Measurements from ENCODE around the gene PLCB3. TPM values are rescaled to one million over a fixed set of nuclear protein-coding genes. Genes with fewer than 3 reads are reported as not detected.

Gene PLCB3
- total RNA-seq, 2 experiments from 2014 or later: 4.4 to 4.7 TPM

- CTCF ChIA-PET: interaction anchor here (1.1 to 1.7 kb wide), 2 partner anchors 28 to 71 kb away, joined by 3 to 4 read pairs; no protein-coding TSS in a partner anchor
- H3K27me3 Mint-ChIP-seq (ENCODE audit: low read depth): no peaks in the 10 kb centered on the region
- H3K36me3 Mint-ChIP-seq (ENCODE audit: low read depth): peaks cover 7% of the 10 kb centered on the region
- peaks cover 7% of the 10 kb centered on the region for H3K4me1 Mint-ChIP-seq (ENCODE audit: low read depth)
- no peak overlapping the region for H3K27ac Mint-ChIP-seq
- DNase-seq: no peak
- H3K4me3 Mint-ChIP-seq: no peak overlapping the region
- intact Hi-C loops (cut with micrococcal nuclease): no loop called here
- H3K9me3 Mint-ChIP-seq: no peaks in the 10 kb centered on the region
Measured at GRCh38 chr11:64276653-64277431, 25.5 kb downstream of the PLCB3 start.

GRCh38 chr11:64278576-64279190, 27.4 kb downstream of the PLCB3 start:
- Mint-ChIP-seq H3K27me3 (ENCODE audit: low read depth) (no peaks in the 10 kb centered on the region), H3K27ac (no peak overlapping the region), H3K4me1 (ENCODE audit: low read depth) (peaks cover 7% of the 10 kb centered on the region), H3K36me3 (ENCODE audit: low read depth) (peaks cover 11% of the 10 kb centered on the region), H3K9me3 (no peaks in the 10 kb centered on the region), H3K4me3 (no peak overlapping the region)
- no peak for DNase-seq
- CTCF ChIA-PET: interaction anchor here (0.6 to 1.6 kb wide), 2 partner anchors 23 to 133 kb away, joined by 4 to 5 read pairs; no protein-coding TSS in a partner anchor
- intact Hi-C loops (cut with micrococcal nuclease): no loop called here

DNA sequence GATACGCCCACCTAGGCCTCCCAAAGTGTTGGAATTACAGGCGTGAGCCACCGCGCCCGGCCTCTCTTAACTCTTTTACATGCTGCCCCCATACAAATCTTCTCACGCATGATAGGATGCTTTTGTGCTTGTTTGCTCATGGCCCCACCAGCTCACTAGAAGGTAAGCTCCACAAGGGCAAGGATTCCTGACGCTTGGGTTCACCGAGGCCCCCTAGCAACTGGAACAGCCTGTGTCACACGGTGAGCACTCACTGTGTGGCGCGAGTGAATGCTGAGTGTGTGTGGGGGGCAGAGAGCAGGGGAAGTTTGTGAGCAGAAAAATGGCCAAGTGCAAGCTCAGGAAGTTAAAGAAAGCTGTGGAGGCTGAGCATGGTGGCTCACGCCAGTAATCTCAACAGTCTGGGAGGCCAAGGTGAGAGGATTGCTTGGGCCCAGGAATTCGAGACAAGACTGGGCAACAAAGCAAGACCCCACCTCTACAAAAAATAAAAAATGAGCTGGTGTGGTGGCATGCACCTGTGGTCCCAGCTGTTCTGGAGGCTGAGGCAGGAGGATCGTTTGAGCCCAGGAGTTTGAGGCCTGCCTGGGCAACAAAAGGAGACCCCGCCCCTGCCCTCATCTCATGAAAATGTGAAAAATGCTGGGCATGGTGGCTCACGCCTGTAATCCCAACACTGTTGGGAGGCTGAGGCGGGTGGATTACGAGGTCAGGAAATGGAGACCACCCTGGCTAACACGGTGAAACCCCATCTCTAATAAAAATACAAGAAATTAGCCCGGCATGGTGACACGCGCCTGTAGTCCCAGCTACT, 30.8 kb downstream of the PLCB3 start:
- H3K27ac Mint-ChIP-seq: no peak overlapping the region
- H3K27me3 Mint-ChIP-seq (ENCODE audit: low read depth): no peaks in the 10 kb centered on the region
- peaks cover 17% of the 10 kb centered on the region for H3K4me1 Mint-ChIP-seq (ENCODE audit: low read depth)
- CTCF ChIA-PET: interaction anchor here (0.8 to 1.4 kb wide), 2 partner anchors 18 to 20 kb away, joined by 6 to 8 read pairs; no protein-coding TSS in a partner anchor
- no peaks in the 10 kb centered on the region for H3K9me3 Mint-ChIP-seq
- intact Hi-C loops (cut with micrococcal nuclease): no loop called here
- no peak for DNase-seq
- H3K4me3 Mint-ChIP-seq: no peak overlapping the region
- H3K36me3 Mint-ChIP-seq (ENCODE audit: low read depth): peaks cover 11% of the 10 kb centered on the region

GRCh38 chr11:64283092-64283491, 31.8 kb downstream of the PLCB3 start:
- Mint-ChIP-seq H3K36me3 (ENCODE audit: low read depth) (peaks cover 11% of the 10 kb centered on the region), H3K27me3 (ENCODE audit: low read depth) (no peaks in the 10 kb centered on the region), H3K4me1 (ENCODE audit: low read depth) (peaks cover 17% of the 10 kb centered on the region), H3K9me3 (no peaks in the 10 kb centered on the region), H3K27ac (peak overlapping the region; percentile 30), H3K4me3 (peak overlapping the region; percentile 80)
- DNase-seq: no peak
- CTCF ChIA-PET: interaction anchor here (1.2 to 3.1 kb wide), 3 partner anchors 18 to 77 kb away, joined by 4 to 12 read pairs (median 6); partner anchors contain the start of gene FERMT3
- intact Hi-C loops (cut with micrococcal nuclease): no loop called here

- intact Hi-C loops (cut with micrococcal nuclease): loop anchor here (1.0 to 2.0 kb wide), 3 partner anchors 38 to 58 kb away; partner anchors contain the start of genes FKBP2, NUDT22, PPP1R14B and TRPT1
- no peaks in the 10 kb centered on the region for H3K9me3 Mint-ChIP-seq
- CTCF ChIA-PET: interaction anchor here (0.8 to 3.1 kb wide), 5 partner anchors 17 to 78 kb away, joined by 4 to 12 read pairs (median 5); partner anchors contain the start of gene FERMT3
- H3K4me1 Mint-ChIP-seq (ENCODE audit: low read depth): peaks cover 17% of the 10 kb centered on the region
- no peaks in the 10 kb centered on the region for H3K27me3 Mint-ChIP-seq (ENCODE audit: low read depth)
- H3K27ac Mint-ChIP-seq: peak within 1 kb of the TSS; percentile 90
- peak; percentile 95 for DNase-seq
- peak within 1 kb of the TSS; percentile 82 for H3K4me3 Mint-ChIP-seq
- peaks cover 5% of the 10 kb centered on the region for H3K36me3 Mint-ChIP-seq (ENCODE audit: low read depth)
Measured at GRCh38 chr11:64284048-64284961, 33.0 kb downstream of the PLCB3 start, which contains the start of gene BAD. TSS of gene BAD (minus strand) at chr11:64284665. CDS start at chr11:64284368, 297 bp downstream.

- Mint-ChIP-seq H3K27ac (peak within 1 kb of the TSS; percentile 90), H3K4me3 (peak within 1 kb of the TSS; percentile 82), H3K9me3 (no peaks in the 10 kb centered on the region), H3K27me3 (ENCODE audit: low read depth) (no peaks in the 10 kb centered on the region), H3K4me1 (ENCODE audit: low read depth) (peaks cover 17% of the 10 kb centered on the region), H3K36me3 (ENCODE audit: low read depth) (peaks cover 5% of the 10 kb centered on the region)
- DNase-seq: peak; percentile 87
- CTCF ChIA-PET: interaction anchor here (0.8 to 3.1 kb wide), 5 partner anchors 16 to 79 kb away, joined by 3 to 12 read pairs (median 5); partner anchors contain the start of gene FERMT3
- intact Hi-C loops (cut with micrococcal nuclease): loop anchor here (1.0 to 2.0 kb wide), 7 partner anchors 15 to 78 kb away; partner anchors contain the start of genes ESRRA, FKBP2, NUDT22 and PPP1R14B
Measured at GRCh38 chr11:64284962-64285884, 33.9 kb downstream of the PLCB3 start, which contains the start of gene GPR137. TSS of gene GPR137 (plus strand) at chr11:64285848. CDS start at chr11:64286525, 677 bp downstream.

GRCh38 chr11:64285885-64286800, 34.8 kb downstream of the PLCB3 start:
- Mint-ChIP-seq H3K9me3 (no peaks in the 10 kb centered on the region), H3K36me3 (ENCODE audit: low read depth) (peaks cover 4% of the 10 kb centered on the region), H3K27me3 (ENCODE audit: low read depth) (peaks cover 7% of the 10 kb centered on the region), H3K27ac (peak overlapping the region; percentile 22), H3K4me3 (peak overlapping the region; percentile 71), H3K4me1 (ENCODE audit: low read depth) (peaks cover 21% of the 10 kb centered on the region)
- DNase-seq: peak; percentile 44
- intact Hi-C loops (cut with micrococcal nuclease): loop anchor here (1.0 to 2.0 kb wide), 5 partner anchors 16 to 79 kb away; partner anchors contain the start of genes ESRRA, FKBP2 and PRDX5
- CTCF ChIA-PET: interaction anchor here (1.0 to 3.1 kb wide), 5 partner anchors 15 to 48 kb away, joined by 3 to 12 read pairs (median 3); no protein-coding TSS in a partner anchor

DNA sequence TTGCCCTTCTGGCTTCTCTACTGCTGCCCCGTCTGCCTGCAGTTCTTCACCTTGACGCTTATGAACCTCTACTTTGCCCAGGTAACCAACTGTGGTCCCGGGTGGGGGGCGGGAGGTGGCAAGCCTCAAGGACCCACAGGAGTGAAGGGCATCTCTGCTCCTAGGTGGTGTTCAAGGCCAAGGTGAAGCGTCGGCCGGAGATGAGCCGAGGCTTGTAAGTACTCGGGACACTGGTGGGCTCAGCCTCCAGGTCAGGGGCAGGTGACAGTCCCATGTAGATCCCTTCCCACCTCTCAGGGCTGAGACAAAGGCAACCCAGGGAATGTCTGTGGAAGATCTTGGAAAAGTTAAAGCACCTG, 35.5 kb downstream of the PLCB3 start:
- no peak for DNase-seq
- CTCF ChIA-PET: interaction anchor here (1.0 kb wide), 2 partner anchors 16 to 17 kb away, joined by 3 read pairs; no protein-coding TSS in a partner anchor
- Mint-ChIP-seq H3K4me3 (peak overlapping the region; percentile 71), H3K27me3 (ENCODE audit: low read depth) (peaks cover 8% of the 10 kb centered on the region), H3K9me3 (no peaks in the 10 kb centered on the region), H3K4me1 (ENCODE audit: low read depth) (peaks cover 19% of the 10 kb centered on the region), H3K36me3 (ENCODE audit: low read depth) (peaks cover 4% of the 10 kb centered on the region), H3K27ac (peak overlapping the region; percentile 22)
- intact Hi-C loops (cut with micrococcal nuclease): no loop called here

- no peak overlapping the region for H3K27ac Mint-ChIP-seq
- H3K4me3 Mint-ChIP-seq: no peak overlapping the region
- peaks cover 2% of the 10 kb centered on the region for H3K36me3 Mint-ChIP-seq (ENCODE audit: low read depth)
- intact Hi-C loops (cut with micrococcal nuclease): no loop called here
- CTCF ChIA-PET: interaction anchor here (0.6 to 1.5 kb wide), 3 partner anchors 13 to 17 kb away, joined by 3 to 4 read pairs (median 3); partner anchors contain the start of gene CATSPERZ
- DNase-seq: no peak
- peaks cover 12% of the 10 kb centered on the region for H3K27me3 Mint-ChIP-seq (ENCODE audit: low read depth)
- H3K4me1 Mint-ChIP-seq (ENCODE audit: low read depth): peaks cover 17% of the 10 kb centered on the region
- H3K9me3 Mint-ChIP-seq: no peaks in the 10 kb centered on the region
Measured at GRCh38 chr11:64287676-64288352, 36.5 kb downstream of the PLCB3 start.
